Panc1 (cell line): ENCODE results near the gene JAML. TPM values are rescaled to one million over a fixed set of nuclear protein-coding genes. Genes with fewer than 3 reads are reported as not detected.

ENCODE experiments used
- ATAC-seq: fragments of 200-7000 bp; cut with Tn5 transposase; 2 replicates; pipeline ENCODE4 v1.9.1; 2020; ENCODE audit warnings: mild to moderate bottlenecking, moderate library complexity
- BruUV-seq: library from RNA; stranded (reverse); fragments of 400-500 nt; replicated peaks from 2 replicates; lab custom pipeline; 2021; lab: Mats Ljungman, UMichigan
- CTCF ChIA-PET: fragments of 300-600 bp; sonication (Branson Sonifier 250); formaldehyde crosslinking; loops from one replicate; lab custom pipeline; 2022; ENCODE audit warnings: antibody characterized with exemption; lab: Charles Lee
- POLR2A ChIA-PET: fragments of 300-600 bp; sonication (Branson Sonifier 250); formaldehyde crosslinking; loops from one replicate; lab custom pipeline; 2022; ENCODE audit warnings: antibody characterized with exemption; lab: Charles Lee
- DNase-seq: peaks from one replicate; pipeline ENCODE4 v3.0.0-alpha.2; 2010; ENCODE audit warnings: low read depth, low spot score
- H3K27ac ChIP-seq: 2 replicates; pipeline ENCODE4 v1.5.1; 2011; ENCODE audit warnings: mild to moderate bottlenecking, low read length, inconsistent platforms
- H3K27me3 ChIP-seq: fragments of 200-500 bp; sonication (Bioruptor generic); 2 replicates; pipeline ENCODE4 v1.6.0; 2014; ENCODE audit warnings: low read length, inconsistent platforms; ENCODE audit not compliant: control insufficient read depth, insufficient read depth
- H3K36me3 ChIP-seq: fragments of 200-500 bp; sonication (Bioruptor generic); 2 replicates; pipeline ENCODE4 v1.5.1; 2014; ENCODE audit warnings: inconsistent platforms, mild to moderate bottlenecking, low read length, moderate library complexity; ENCODE audit not compliant: control insufficient read depth, insufficient read depth
- H3K4me1 ChIP-seq: 2 replicates; pipeline ENCODE4 v1.5.1; 2011; ENCODE audit warnings: inconsistent platforms, mild to moderate bottlenecking, low read length, moderate library complexity; ENCODE audit not compliant: control insufficient read depth, insufficient read depth
- H3K4me3 ChIP-seq, 2 experiments: 2 replicates each; pipeline ENCODE4 v1.5.1; 2011 to 2012; ENCODE audit warnings: low read depth in 2 of 2, low read length in 2 of 2, mild to moderate bottlenecking in 2 of 2, inconsistent platforms in 1 of 2, moderate library complexity in 1 of 2
- H3K9me3 ChIP-seq: fragments of 200-500 bp; sonication (Bioruptor generic); 2 replicates; pipeline ENCODE4 v1.5.1; 2014; ENCODE audit warnings: low read depth, mild to moderate bottlenecking, inconsistent platforms, low read length, moderate library complexity; ENCODE audit not compliant: control insufficient read depth, insufficient read depth
- CTCF ChIP-seq: fragments of 450-650 bp; IDR thresholded peaks from 2 replicates; pipeline ENCODE4 v1.5.1; 2017; ENCODE audit warnings: mild to moderate bottlenecking
- POLR2AphosphoS5 ChIP-seq: IDR thresholded peaks from 2 replicates; pipeline ENCODE4 v1.6.1; 2012; ENCODE audit warnings: mild to moderate bottlenecking, low read depth, low read length, moderate library complexity
- REST ChIP-seq, 2 experiments: IDR thresholded peaks; 2 replicates each; pipeline ENCODE4 v1.6.1; 2011 to 2012; ENCODE audit warnings: low read depth in 2 of 2, control low read depth in 1 of 2, low read length in 1 of 2, mild to moderate bottlenecking in 1 of 2, moderate library complexity in 1 of 2; ENCODE audit not compliant: insufficient read depth in 1 of 2
- SIN3A ChIP-seq: IDR thresholded peaks from 2 replicates; pipeline ENCODE4 v1.6.1; 2012; ENCODE audit warnings: low read depth, mild to moderate bottlenecking, low read length, moderate library complexity, borderline replicate concordance; ENCODE audit not compliant: insufficient read depth
- TCF7L2 ChIP-seq: IDR thresholded peaks from 2 replicates; pipeline ENCODE4 v1.6.1; 2011; ENCODE audit warnings: mild to moderate bottlenecking, low read depth, low read length, inconsistent platforms
- in situ Hi-C: cut with HindIII; loops from 2 replicates; pipeline ENCODE4 v1.10.0; 2016; ENCODE audit warnings: low sequenced_read_pairs, low pct_unique_long_range_greater_than_20kb
- intact Hi-C: fragments of 100-400 bp; cut with micrococcal nuclease; formaldehyde crosslinking; loops from one replicate; pipeline ENCODE4 v1.10.0; 2022; ENCODE audit not compliant: unreplicated experiment
- total RNA-seq: library from RNA; stranded (reverse); gene quantifications from one replicate; pipeline ENCODE4 v1.2.1, GENCODE V29; 2021; ENCODE audit not compliant: unreplicated experiment

The JAML gene
- total RNA-seq, 1 experiment from 2014 or later, result 0.39 TPM

- Histone ChIP-seq H3K4me3 (no peak overlapping the region), H3K4me1 (no peaks in the 10 kb centered on the region), H3K36me3 (no peaks in the 10 kb centered on the region), H3K9me3 (no peaks in the 10 kb centered on the region), H3K27ac (no peak overlapping the region), H3K27me3 (peaks cover 64% of the 10 kb centered on the region)
- intact Hi-C loops (no loop called here), in situ Hi-C loops (no loop called here)
- TF ChIP-seq SIN3A, result no peak
- TF ChIP-seq CTCF, result no peak
- no peak for TF ChIP-seq TCF7L2
- no peak for TF ChIP-seq POLR2AphosphoS5
- DNase-seq (no peak), ATAC-seq (no peak)
- ChIA-PET POLR2A (no interaction called here), CTCF (no interaction called here)
- no TSS peak for BruUV-seq
These were observed 14.5 kb downstream of the JAML start for GRCh38 chr11:118210323-118210722.

GRCh38 chr11:118209033-118209432 is 15.8 kb downstream of the JAML start:
- ATAC-seq (no peak), DNase-seq (no peak)
- POLR2A ChIA-PET, result no interaction called here
- CTCF ChIA-PET, result interaction anchor here (1.3 kb wide), 1 partner anchor 11 kb away, joined by 3 read pairs; no protein-coding TSS in a partner anchor
- in situ Hi-C loops, result no loop called here
- intact Hi-C loops, result no loop called here
- H3K36me3 ChIP-seq, result no peaks in the 10 kb centered on the region
- no peaks in the 10 kb centered on the region for H3K4me1 ChIP-seq
- no peak overlapping the region for H3K27ac ChIP-seq
- peaks cover 64% of the 10 kb centered on the region for H3K27me3 ChIP-seq
- TF ChIP-seq CTCF (no peak), REST (IDR thresholded peaks at IDR 0.05; ENCODE audit: insufficient read depth in 1 of 2, low read depth in 2 of 2, low read length in 1 of 2) (no peak), TCF7L2 (no peak), POLR2AphosphoS5 (no peak), SIN3A (no peak)
- H3K4me3 ChIP-seq, result no peak overlapping the region
- no peaks in the 10 kb centered on the region for H3K9me3 ChIP-seq
- BruUV-seq, result no TSS peak
